Measurements from ENCODE around the gene UBA52. TPM values are rescaled to one million over a fixed set of nuclear protein-coding genes. Genes with fewer than 3 reads are reported as not detected.

UBA52 gene
- total RNA-seq, 1 donor from 2014 or later = 625 TPM

- peaks cover 62% of the 10 kb centered on the region for H4K20me1 ChIP-seq (ENCODE audit: low read depth)
- Mint-ChIP-seq H3K27me3 (ENCODE audit: insufficient read depth, low read depth) (peaks cover 65% of the 10 kb centered on the region), H3K36me3 (no peaks in the 10 kb centered on the region), H3K4me1 (peaks cover 18% of the 10 kb centered on the region), H3K9me3 (peaks cover 4% of the 10 kb centered on the region), H3K27ac (no peak overlapping the region), H3K4me3 (peak overlapping the region; percentile 81)
- peaks cover 98% of the 10 kb centered on the region for H3K27me3 ChIP-seq
- peaks cover 44% of the 10 kb centered on the region for H3K4me1 ChIP-seq
- H3K27ac ChIP-seq = no peak overlapping the region
- peak overlapping the region; percentile 90 for H3K4me2 ChIP-seq
- H3K4me3 ChIP-seq = peak overlapping the region; percentile 57
- TF ChIP-seq EZH2 (IDR thresholded peaks at IDR 0.05) = peak; percentile 96
- TF ChIP-seq EZH2phosphoT487 (IDR thresholded peaks at IDR 0.05) = peak; percentile 79
- TF ChIP-seq, protein P1, sequence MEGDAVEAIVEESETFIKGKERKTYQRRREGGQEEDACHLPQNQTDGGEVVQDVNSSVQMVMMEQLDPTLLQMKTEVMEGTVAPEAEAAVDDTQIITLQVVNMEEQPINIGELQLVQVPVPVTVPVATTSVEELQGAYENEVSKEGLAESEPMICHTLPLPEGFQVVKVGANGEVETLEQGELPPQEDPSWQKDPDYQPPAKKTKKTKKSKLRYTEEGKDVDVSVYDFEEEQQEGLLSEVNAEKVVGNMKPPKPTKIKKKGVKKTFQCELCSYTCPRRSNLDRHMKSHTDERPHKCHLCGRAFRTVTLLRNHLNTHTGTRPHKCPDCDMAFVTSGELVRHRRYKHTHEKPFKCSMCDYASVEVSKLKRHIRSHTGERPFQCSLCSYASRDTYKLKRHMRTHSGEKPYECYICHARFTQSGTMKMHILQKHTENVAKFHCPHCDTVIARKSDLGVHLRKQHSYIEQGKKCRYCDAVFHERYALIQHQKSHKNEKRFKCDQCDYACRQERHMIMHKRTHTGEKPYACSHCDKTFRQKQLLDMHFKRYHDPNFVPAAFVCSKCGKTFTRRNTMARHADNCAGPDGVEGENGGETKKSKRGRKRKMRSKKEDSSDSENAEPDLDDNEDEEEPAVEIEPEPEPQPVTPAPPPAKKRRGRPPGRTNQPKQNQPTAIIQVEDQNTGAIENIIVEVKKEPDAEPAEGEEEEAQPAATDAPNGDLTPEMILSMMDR (IDR thresholded peaks at IDR 0.05) = no peak
- no peak overlapping the region for H2AFZ ChIP-seq (replicated peaks)
- no peaks in the 10 kb centered on the region for H3K79me2 ChIP-seq (ENCODE audit: low read depth)
- H3K9me3 ChIP-seq (ENCODE audit: low read depth) = no peaks in the 10 kb centered on the region
- peak; percentile 70 for DNase-seq (ENCODE audit: low spot score)
- no peaks in the 10 kb centered on the region for H3K36me3 ChIP-seq
- peaks cover 42% of the 10 kb centered on the region for H3F3A ChIP-seq (ENCODE audit: low read depth)
- no peak overlapping the region for H3K9ac ChIP-seq
Measured at GRCh38 chr19:18610556-18611326, 39.1 kb downstream of the UBA52 start.

DNA sequence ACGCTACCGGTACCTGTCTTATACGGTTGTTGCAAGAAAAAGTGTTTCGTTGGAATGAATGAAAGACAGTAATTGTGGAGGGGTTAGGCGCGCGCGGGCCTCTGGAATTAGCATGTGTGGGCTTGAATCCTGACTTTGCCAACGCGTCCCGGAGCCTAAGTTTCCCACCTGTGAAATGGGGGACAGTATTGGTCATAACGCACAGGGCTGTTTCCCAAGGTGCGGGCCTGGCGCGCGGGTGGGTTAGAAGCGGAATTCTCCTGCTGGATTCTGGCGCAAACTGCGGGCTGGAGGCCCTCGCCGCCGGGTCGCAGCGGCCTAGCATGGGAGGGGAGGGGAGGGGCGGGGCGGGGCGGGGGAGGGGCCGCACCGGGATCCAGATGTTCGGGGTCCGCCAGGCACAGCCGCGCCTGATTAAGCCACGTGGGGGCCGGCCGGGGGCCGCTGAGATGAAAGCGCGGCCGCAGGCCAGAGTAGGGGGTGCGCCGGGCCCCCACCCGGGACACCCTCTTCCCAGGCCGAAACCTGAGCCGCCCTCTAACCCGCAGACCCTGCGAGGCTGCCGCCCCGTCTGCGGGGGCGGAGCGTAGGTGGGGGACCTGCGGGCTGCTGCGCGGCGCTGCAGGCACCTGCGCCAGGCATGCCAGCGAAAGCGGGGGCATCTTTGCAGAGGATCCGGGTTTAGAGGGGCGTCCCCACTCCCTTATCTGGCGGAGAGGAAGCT, 39.8 kb downstream of the UBA52 start:
- Mint-ChIP-seq H3K36me3 (no peaks in the 10 kb centered on the region), H3K27me3 (ENCODE audit: insufficient read depth, low read depth) (peaks cover 71% of the 10 kb centered on the region), H3K4me3 (peak overlapping the region; percentile 82), H3K9me3 (peaks cover 4% of the 10 kb centered on the region), H3K27ac (no peak overlapping the region), H3K4me1 (peaks cover 18% of the 10 kb centered on the region)
- Histone ChIP-seq H4K20me1 (ENCODE audit: low read depth) (peaks cover 56% of the 10 kb centered on the region), H3K79me2 (ENCODE audit: low read depth) (no peaks in the 10 kb centered on the region), H3K4me1 (peaks cover 40% of the 10 kb centered on the region), H3K9me3 (ENCODE audit: low read depth) (no peaks in the 10 kb centered on the region), H3F3A (ENCODE audit: low read depth) (peaks cover 42% of the 10 kb centered on the region), H3K36me3 (no peaks in the 10 kb centered on the region), H3K4me2 (peak overlapping the region; percentile 90), H3K27ac (no peak overlapping the region), H3K27me3 (peaks cover 98% of the 10 kb centered on the region), H3K4me3 (peak overlapping the region; percentile 57), H2AFZ (replicated peaks) (no peak overlapping the region), H3K9ac (no peak overlapping the region)
- DNase-seq (ENCODE audit: low spot score) = peak; percentile 78
- peak; percentile 91 for TF ChIP-seq EZH2 (IDR thresholded peaks at IDR 0.05)
- TF ChIP-seq, protein P1 (IDR thresholded peaks at IDR 0.05) = no peak
- TF ChIP-seq EZH2phosphoT487 (IDR thresholded peaks at IDR 0.05) = peak; percentile 69

- Histone ChIP-seq H3K27ac (no peak overlapping the region), H3K4me3 (peak overlapping the region; percentile 57), H3K9me3 (ENCODE audit: low read depth) (no peaks in the 10 kb centered on the region), H3K27me3 (peaks cover 99% of the 10 kb centered on the region), H3K4me1 (peaks cover 40% of the 10 kb centered on the region), H3F3A (ENCODE audit: low read depth) (peaks cover 42% of the 10 kb centered on the region), H3K36me3 (no peaks in the 10 kb centered on the region), H4K20me1 (ENCODE audit: low read depth) (peaks cover 56% of the 10 kb centered on the region), H3K4me2 (peak overlapping the region; percentile 90), H2AFZ (replicated peaks) (peak overlapping the region; percentile 85), H3K79me2 (ENCODE audit: low read depth) (no peaks in the 10 kb centered on the region), H3K9ac (no peak overlapping the region)
- Mint-ChIP-seq H3K9me3 (peaks cover 4% of the 10 kb centered on the region), H3K27me3 (ENCODE audit: insufficient read depth, low read depth) (peaks cover 70% of the 10 kb centered on the region), H3K36me3 (no peaks in the 10 kb centered on the region), H3K4me3 (peak overlapping the region; percentile 82), H3K4me1 (peaks cover 18% of the 10 kb centered on the region), H3K27ac (no peak overlapping the region)
- DNase-seq (ENCODE audit: low spot score) = peak; percentile 36
- TF ChIP-seq EZH2 (IDR thresholded peaks at IDR 0.05) (no peak), EZH2phosphoT487 (IDR thresholded peaks at IDR 0.05) (peak; percentile 15)
- TF ChIP-seq, protein P1 (IDR thresholded peaks at IDR 0.05) = no peak
Measured at GRCh38 chr19:18612051-18612771, 40.6 kb downstream of the UBA52 start.
